ENCODE data around the gene KLF8.

Gene KLF8

GRCh38 chrX:56310581-56310980 is 78.4 kb downstream of the KLF8 start:
- DNase-seq: no peak

- no peak for DNase-seq
Measured at GRCh38 chrX:56313308-56313707, 81.2 kb downstream of the KLF8 start.

GRCh38 chrX:56314334-56314733 is 82.2 kb downstream of the KLF8 start:
- no peak for DNase-seq

- no peak for DNase-seq
Measured at GRCh38 chrX:56318076-56318475, 85.9 kb downstream of the KLF8 start.

- no peak for DNase-seq
Measured at GRCh38 chrX:56319165-56319564, 87.0 kb downstream of the KLF8 start.
